Thymus (tissue), 11 donors: Measurements from ENCODE around the gene SVOP. TPM values are rescaled to one million over a fixed set of nuclear protein-coding genes. Genes with fewer than 3 reads are reported as not detected.

ENCODE experiments used
- DNase-seq, 9 donors: peaks; one replicate each; pipeline ENCODE4 v3.0.0-alpha.2; 2013; ENCODE audit warnings: low spot score in 9 of 9, low read depth in 6 of 9, missing footprints in 1 of 9
- H3K27ac ChIP-seq, 2 donors: one replicate each; pipeline ENCODE4 v1.5.1; 2013; ENCODE audit warnings: control low read depth in 1 of 2, low read depth in 1 of 2, low read length in 1 of 2, mild to moderate bottlenecking in 1 of 2, moderate library complexity in 1 of 2
- H3K27me3 ChIP-seq, 2 donors: one replicate each; pipeline ENCODE4 v1.5.1; 2013; ENCODE audit warnings: low read length in 1 of 2; ENCODE audit not compliant: control insufficient read depth in 2 of 2, insufficient read depth in 1 of 2
- H3K36me3 ChIP-seq, 2 donors: one replicate each; pipeline ENCODE4 v1.5.1; 2013; ENCODE audit warnings: low read length in 1 of 2, mild to moderate bottlenecking in 1 of 2, moderate library complexity in 1 of 2; ENCODE audit not compliant: control insufficient read depth in 2 of 2, insufficient read depth in 2 of 2
- H3K4me1 ChIP-seq, 2 donors: one replicate each; pipeline ENCODE4 v1.5.1; 2013; ENCODE audit warnings: low read length in 2 of 2; ENCODE audit not compliant: control insufficient read depth in 2 of 2, insufficient read depth in 2 of 2
- H3K4me3 ChIP-seq, 2 donors: one replicate each; pipeline ENCODE4 v1.5.1; 2013; ENCODE audit warnings: low read length in 2 of 2, control low read depth in 1 of 2, mild to moderate bottlenecking in 1 of 2
- H3K9me3 ChIP-seq, 2 donors: one replicate each; pipeline ENCODE4 v1.5.1; 2013; ENCODE audit warnings: low read length in 1 of 2, mild to moderate bottlenecking in 1 of 2; ENCODE audit not compliant: control insufficient read depth in 2 of 2, insufficient read depth in 1 of 2
- WGBS: extraction: QIAGEN DNeasy Blood & Tissue Kit; methylation state at CpG from one replicate; pipeline ENCODE4 v1.1.7; 2013; 5-methylcytosine and 5-hydroxymethylcytosine counted together
- polyA plus RNA-seq: library from polyadenylated mRNA; stranded (reverse); fragments of 200-250 nt; gene quantifications from one replicate; pipeline ENCODE4 v1.2.3, GENCODE V29; 2013
- total RNA-seq: library from RNA; stranded (reverse); fragments of 120-200 nt; gene quantifications from one replicate; pipeline ENCODE4 v1.2.4, GENCODE V29; 2013
- donor health status: healthy.

The SVOP gene
- total and polyA plus RNA-seq, 2 donors: 0.05 to 0.14 TPM

- no peak for DNase-seq
- no peaks in the 10 kb centered on the region for H3K27me3 ChIP-seq
- no peaks in the 10 kb centered on the region for H3K9me3 ChIP-seq
- H3K36me3 ChIP-seq: no peaks in the 10 kb centered on the region
- WGBS: 96% methylated on average over 5 of the region's 5 CpGs
- no peaks in the 10 kb centered on the region for H3K4me1 ChIP-seq
- no peak overlapping the region for H3K4me3 ChIP-seq
- no peak overlapping the region for H3K27ac ChIP-seq
Observed at GRCh38 chr12:108895220-108895802, 125.6 kb downstream of the SVOP start.

GRCh38 chr12:108890208-108890607 lies 130.7 kb downstream of the SVOP start:
- no peak overlapping the region for H3K27ac ChIP-seq

GRCh38 chr12:108888031-108888430 lies 132.8 kb downstream of the SVOP start:
- Histone ChIP-seq H3K9me3 (no peaks in the 10 kb centered on the region), H3K36me3 (no peaks in the 10 kb centered on the region), H3K4me3 (no peak overlapping the region), H3K4me1 (no peaks in the 10 kb centered on the region), H3K27ac (no peak overlapping the region), H3K27me3 (no peaks in the 10 kb centered on the region)
- DNase-seq: no peak
- 73% methylated on average over 6 of the region's 6 CpGs for WGBS

More at GRCh38 chr12:108890208-108890607, 130.7 kb downstream of the SVOP start:
- H3K9me3 ChIP-seq: no peaks in the 10 kb centered on the region
- peak in 1 of 9 donors; percentile 11 for DNase-seq
- H3K4me3 ChIP-seq: no peak overlapping the region
- WGBS: 95% methylated on average over 2 of the region's 2 CpGs
- no peaks in the 10 kb centered on the region for H3K4me1 ChIP-seq
- no peaks in the 10 kb centered on the region for H3K27me3 ChIP-seq
- no peaks in the 10 kb centered on the region for H3K36me3 ChIP-seq

- Histone ChIP-seq H3K27ac (no peak overlapping the region), H3K9me3 (no peaks in the 10 kb centered on the region), H3K4me3 (no peak overlapping the region), H3K36me3 (no peaks in the 10 kb centered on the region), H3K27me3 (no peaks in the 10 kb centered on the region), H3K4me1 (no peaks in the 10 kb centered on the region)
- no peak for DNase-seq
- 81% methylated on average over 9 of the region's 9 CpGs for WGBS
Observed at GRCh38 chr12:108886873-108887629, 133.8 kb downstream of the SVOP start.

- H3K4me1 ChIP-seq: no peaks in the 10 kb centered on the region
- no peak overlapping the region for H3K4me3 ChIP-seq
- no peaks in the 10 kb centered on the region for H3K27me3 ChIP-seq
- DNase-seq: peak in 7 of 9 donors; percentile 4 to 46 (median 25)
- H3K36me3 ChIP-seq: no peaks in the 10 kb centered on the region
- H3K27ac ChIP-seq: no peak overlapping the region
- WGBS: 62% methylated on average over 16 of the region's 16 CpGs
- H3K9me3 ChIP-seq: no peaks in the 10 kb centered on the region
Observed at GRCh38 chr12:108884116-108885012, 136.5 kb downstream of the SVOP start.

- 98% methylated on average over 3 of the region's 3 CpGs for WGBS
- no peaks in the 10 kb centered on the region for H3K4me1 ChIP-seq
- H3K9me3 ChIP-seq: no peaks in the 10 kb centered on the region
- H3K27me3 ChIP-seq: no peaks in the 10 kb centered on the region
- no peak for DNase-seq
- H3K27ac ChIP-seq: no peak overlapping the region
- H3K4me3 ChIP-seq: no peak overlapping the region
- H3K36me3 ChIP-seq: no peaks in the 10 kb centered on the region
Observed at GRCh38 chr12:108881953-108882352, 138.9 kb downstream of the SVOP start.

GRCh38 chr12:108879615-108880254 lies 141.1 kb downstream of the SVOP start, which contains the start of gene DAO:
Gene DAO, plus strand, starts transcription at chr12:108880092. Its CDS starts 4,915 bp downstream, at chr12:108885007.
- Histone ChIP-seq H3K36me3 (no peaks in the 10 kb centered on the region), H3K4me3 (no peak within 1 kb of the TSS), H3K27ac (no peak within 1 kb of the TSS), H3K9me3 (no peaks in the 10 kb centered on the region), H3K27me3 (no peaks in the 10 kb centered on the region), H3K4me1 (no peaks in the 10 kb centered on the region)
- WGBS: 94% methylated on average over 16 of the region's 16 CpGs
- no peak for DNase-seq

- Histone ChIP-seq H3K27ac (no peak overlapping the region), H3K9me3 (no peaks in the 10 kb centered on the region), H3K27me3 (no peaks in the 10 kb centered on the region), H3K4me3 (no peak overlapping the region), H3K36me3 (no peaks in the 10 kb centered on the region), H3K4me1 (no peaks in the 10 kb centered on the region)
- no peak for DNase-seq
- 96% methylated on average over 3 of the region's 3 CpGs for whole genome bisulfite sequencing
Observed at GRCh38 chr12:108876550-108876949, 144.3 kb downstream of the SVOP start.
